Measurements from ENCODE around the gene PRDM2.
A peak's percentile ranks its signal among the peaks of the same experiment; 100 is the strongest.

The PRDM2 gene

GRCh38 chr1:13723810-13724209, 23.8 kb downstream of the PRDM2 start:
- Histone ChIP-seq H4K20me1 (peaks cover 0 to 5% (median 0%) of the 10 kb centered on the region in 11 experiments; a peak in 4 of 22 replicates), H3K4me1 (peaks cover 36 to 66% (median 62%) of the 10 kb centered on the region in 10 experiments), H3K9ac (peak overlapping the region in 5 of 11 experiments; percentile 7 to 50 (median 27); a peak in 7 of 22 replicates), H3K27ac (peak overlapping the region in 10 of 11 experiments; percentile 17 to 89 (median 69); a peak in 18 of 22 replicates), H3K4me2 (peak overlapping the region; percentile 54 to 94 (median 74)), H3K36me3 (peaks cover 0 to 42% (median 10%) of the 10 kb centered on the region in 11 experiments; a peak in 11 of 22 replicates), H3K27me3 (no peaks in the 10 kb centered on the region), H3K9me3 (replicated peaks in 1 of 11) (0 out of 22 replicates have a peak, but pooled peaks cover 0 to 3% (median 0%) of the 10 kb centered on the region in 11 experiments), H3K4me3 (0 out of 20 replicates have a peak overlapping the region, but pooled peaks of 1 of the 10 experiments have one; percentile 33)
- TF ChIP-seq Cebpa-rat (IDR thresholded peaks at IDR 0.05), result peak in 9 of 11 experiments; percentile 28 to 78 (median 64); a peak in 16 of 22 replicates

DNA sequence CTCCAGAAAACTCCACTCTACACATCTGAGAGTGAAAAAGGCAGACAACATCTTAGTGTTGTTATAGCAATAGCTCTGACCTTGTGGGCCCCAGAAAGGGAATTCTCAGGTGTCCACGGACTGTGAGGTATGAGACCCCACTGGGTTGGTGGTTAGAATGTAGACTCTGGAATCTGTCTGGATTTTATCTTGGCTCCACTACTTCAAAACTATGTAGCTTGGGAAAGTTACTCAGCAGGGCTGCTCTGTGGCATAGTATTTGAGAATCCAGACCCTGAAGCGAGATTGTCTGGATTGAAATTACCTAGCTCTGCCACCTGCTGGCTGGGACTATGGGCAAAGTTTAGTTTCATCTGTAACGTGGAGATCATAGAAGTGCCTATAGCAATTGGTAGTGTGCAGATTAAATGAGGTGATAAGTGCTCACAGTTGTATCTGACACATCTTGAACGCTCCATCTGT, 25.8 kb downstream of the PRDM2 start:
- Histone ChIP-seq H3K36me3 (peaks cover 0 to 29% (median 4%) of the 10 kb centered on the region in 11 experiments; a peak in 8 of 22 replicates), H4K20me1 (peaks cover 0 to 5% (median 0%) of the 10 kb centered on the region in 11 experiments; a peak in 3 of 22 replicates), H3K9ac (no peak overlapping the region), H3K4me3 (no peak overlapping the region), H3K4me2 (peak overlapping the region in 8 of 11 experiments; percentile 69 to 94 (median 88); a peak in 16 of 22 replicates), H3K4me1 (peaks cover 56 to 85% (median 81%) of the 10 kb centered on the region in 10 experiments), H3K9me3 (replicated peaks in 1 of 11) (no peaks in the 10 kb centered on the region), H3K27me3 (no peaks in the 10 kb centered on the region), H3K27ac (peak overlapping the region in 8 of 11 experiments; percentile 62 to 92 (median 78); a peak in 11 of 22 replicates)
- TF ChIP-seq Cebpa-rat (IDR thresholded peaks at IDR 0.05), result no peak

DNA sequence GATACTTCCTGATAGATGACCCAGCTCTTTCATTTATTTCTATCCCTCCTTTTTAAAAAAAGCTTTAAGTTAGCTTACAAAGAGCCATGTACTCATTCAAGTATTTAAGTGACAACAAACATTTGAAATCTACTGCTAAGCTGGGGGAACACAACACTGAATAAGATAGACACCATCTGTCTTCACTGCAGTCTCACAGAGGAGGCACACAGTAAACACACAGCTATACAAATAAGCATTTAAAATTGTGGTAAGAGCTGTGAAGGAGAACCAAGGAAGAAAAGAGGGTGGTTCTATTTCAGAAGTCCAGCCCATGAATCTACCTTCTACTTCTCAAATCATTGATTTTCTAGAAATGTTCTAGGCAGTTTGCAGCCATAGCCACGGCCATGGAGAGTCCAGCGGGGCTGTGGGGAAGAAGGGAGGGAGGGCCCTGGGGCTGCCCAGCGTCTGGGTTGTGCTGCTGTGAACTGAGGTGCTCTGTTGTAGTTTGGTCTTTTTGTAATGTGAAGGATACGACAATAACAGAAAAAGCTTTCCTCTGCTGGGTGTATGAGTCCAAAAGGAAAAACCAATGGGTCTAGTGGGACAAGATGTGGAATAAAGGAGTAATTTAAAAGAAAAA, 28.2 kb downstream of the PRDM2 start:
- Histone ChIP-seq H3K27me3 (no peaks in the 10 kb centered on the region), H3K4me3 (no peak overlapping the region), H3K9ac (peak overlapping the region in 5 of 11 experiments; percentile 59 to 79 (median 72); a peak in 7 of 22 replicates), H3K27ac (peak overlapping the region in 8 of 11 experiments; percentile 77 to 92 (median 86); a peak in 16 of 22 replicates), H3K9me3 (replicated peaks in 1 of 11) (no peaks in the 10 kb centered on the region), H3K4me2 (peak overlapping the region in 10 of 11 experiments; percentile 3 to 94 (median 88); a peak in 17 of 22 replicates), H3K36me3 (peaks cover 0 to 8% (median 0%) of the 10 kb centered on the region in 11 experiments; a peak in 3 of 22 replicates), H4K20me1 (peaks cover 0 to 5% (median 0%) of the 10 kb centered on the region in 11 experiments; a peak in 3 of 22 replicates), H3K4me1 (peaks cover 76 to 100% (median 99%) of the 10 kb centered on the region in 10 experiments)
- TF ChIP-seq Cebpa-rat (IDR thresholded peaks at IDR 0.05), result no peak

- Histone ChIP-seq H4K20me1 (peaks cover 0 to 6% (median 0%) of the 10 kb centered on the region in 11 experiments; a peak in 1 of 22 replicates), H3K27ac (peak overlapping the region; percentile 7 to 92 (median 84); a peak in 21 of 22 replicates), H3K36me3 (peaks cover 0 to 6% (median 0%) of the 10 kb centered on the region in 11 experiments; a peak in 2 of 22 replicates), H3K9ac (peak overlapping the region; percentile 22 to 79 (median 65); a peak in 21 of 22 replicates), H3K4me1 (peaks cover 69 to 100% (median 99%) of the 10 kb centered on the region in 10 experiments), H3K27me3 (no peaks in the 10 kb centered on the region), H3K4me2 (peak overlapping the region; percentile 74 to 94 (median 89)), H3K4me3 (peak overlapping the region; percentile 17 to 51 (median 36); a peak in 17 of 20 replicates), H3K9me3 (replicated peaks in 1 of 11) (no peaks in the 10 kb centered on the region)
- no peak for TF ChIP-seq Cebpa-rat (IDR thresholded peaks at IDR 0.05)
Observed at GRCh38 chr1:13730291-13730690, 30.3 kb downstream of the PRDM2 start.

- H3K9ac ChIP-seq, result peak overlapping the region; percentile 22 to 79 (median 65); a peak in 19 of 22 replicates
- TF ChIP-seq Cebpa-rat (IDR thresholded peaks at IDR 0.05), result 0 out of 22 replicates have a peak, but pooled peaks of 1 of the 11 experiments have one; percentile 44
- peaks cover 65 to 100% (median 97%) of the 10 kb centered on the region in 10 experiments for H3K4me1 ChIP-seq
- no peaks in the 10 kb centered on the region for H3K9me3 ChIP-seq (replicated peaks in 1 of 11)
- H4K20me1 ChIP-seq, result peaks cover 0 to 6% (median 0%) of the 10 kb centered on the region in 11 experiments; a peak in 1 of 22 replicates
- H3K4me3 ChIP-seq, result peak overlapping the region; percentile 17 to 51 (median 36)
- H3K27ac ChIP-seq, result peak overlapping the region; percentile 7 to 92 (median 84); a peak in 21 of 22 replicates
- H3K4me2 ChIP-seq, result peak overlapping the region; percentile 74 to 94 (median 89)
- H3K36me3 ChIP-seq, result peaks cover 0 to 12% (median 0%) of the 10 kb centered on the region in 11 experiments; a peak in 3 of 22 replicates
- H3K27me3 ChIP-seq, result no peaks in the 10 kb centered on the region
Observed at GRCh38 chr1:13730751-13731482, 30.9 kb downstream of the PRDM2 start.

DNA sequence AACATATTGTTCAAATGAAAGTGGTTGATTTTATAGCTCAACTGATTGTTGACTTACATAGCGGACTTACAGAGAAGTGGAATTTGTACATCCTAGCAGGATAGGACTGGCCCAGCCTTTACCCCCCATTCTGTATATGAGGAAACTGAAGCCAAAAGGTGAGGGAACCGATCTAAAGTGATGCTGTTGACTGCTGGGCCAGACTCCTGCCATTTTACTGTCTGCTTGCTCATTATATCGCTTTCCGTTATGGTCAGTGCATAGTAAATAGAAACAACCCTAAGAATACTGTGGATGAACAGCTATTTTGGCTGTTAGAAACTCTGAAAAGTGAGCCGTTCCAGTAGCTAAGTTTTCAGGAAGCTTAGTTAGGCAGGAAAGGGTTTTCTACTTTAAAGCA, 31.9 kb downstream of the PRDM2 start:
- peak overlapping the region; percentile 74 to 94 (median 88) for H3K4me2 ChIP-seq
- H3K9ac ChIP-seq, result peak overlapping the region; percentile 30 to 79 (median 63); a peak in 19 of 22 replicates
- no peaks in the 10 kb centered on the region for H3K9me3 ChIP-seq (replicated peaks in 1 of 11)
- H3K27me3 ChIP-seq, result no peaks in the 10 kb centered on the region
- H3K4me1 ChIP-seq, result peaks cover 61 to 96% (median 92%) of the 10 kb centered on the region in 10 experiments
- peaks cover 0 to 17% (median 1%) of the 10 kb centered on the region in 11 experiments; a peak in 5 of 22 replicates for H3K36me3 ChIP-seq
- TF ChIP-seq Cebpa-rat (IDR thresholded peaks at IDR 0.05), result no peak
- peak overlapping the region; percentile 39 to 92 (median 84); a peak in 21 of 22 replicates for H3K27ac ChIP-seq
- peaks cover 0 to 6% (median 0%) of the 10 kb centered on the region in 11 experiments; a peak in 1 of 22 replicates for H4K20me1 ChIP-seq
- H3K4me3 ChIP-seq, result peak overlapping the region in 4 of 10 experiments; percentile 8 to 51 (median 26); a peak in 7 of 20 replicates

- no peaks in the 10 kb centered on the region for H3K9me3 ChIP-seq (replicated peaks in 1 of 11)
- peak overlapping the region in 5 of 10 experiments; percentile 12 to 51 (median 27); a peak in 6 of 20 replicates for H3K4me3 ChIP-seq
- no peak for TF ChIP-seq Cebpa-rat (IDR thresholded peaks at IDR 0.05)
- peak overlapping the region; percentile 74 to 94 (median 89) for H3K4me2 ChIP-seq
- H3K27me3 ChIP-seq, result no peaks in the 10 kb centered on the region
- peak overlapping the region; percentile 39 to 92 (median 84); a peak in 21 of 22 replicates for H3K27ac ChIP-seq
- H3K4me1 ChIP-seq, result peaks cover 61 to 96% (median 80%) of the 10 kb centered on the region in 10 experiments
- H3K9ac ChIP-seq, result peak overlapping the region in 10 of 11 experiments; percentile 30 to 79 (median 62); a peak in 19 of 22 replicates
- peaks cover 0 to 26% (median 3%) of the 10 kb centered on the region in 11 experiments; a peak in 6 of 22 replicates for H3K36me3 ChIP-seq
- peaks cover 0 to 6% (median 0%) of the 10 kb centered on the region in 11 experiments; a peak in 1 of 22 replicates for H4K20me1 ChIP-seq
Observed at GRCh38 chr1:13732971-13733667, 33.1 kb downstream of the PRDM2 start.

Measured in BLaER1 treated with 17β-estradiol and CSF1 and Interleukin-3, amounts not matched to agents 10 nM and 100 nM (cell line).